ENCODE data around the gene ICOS.

Gene ICOS

DNA sequence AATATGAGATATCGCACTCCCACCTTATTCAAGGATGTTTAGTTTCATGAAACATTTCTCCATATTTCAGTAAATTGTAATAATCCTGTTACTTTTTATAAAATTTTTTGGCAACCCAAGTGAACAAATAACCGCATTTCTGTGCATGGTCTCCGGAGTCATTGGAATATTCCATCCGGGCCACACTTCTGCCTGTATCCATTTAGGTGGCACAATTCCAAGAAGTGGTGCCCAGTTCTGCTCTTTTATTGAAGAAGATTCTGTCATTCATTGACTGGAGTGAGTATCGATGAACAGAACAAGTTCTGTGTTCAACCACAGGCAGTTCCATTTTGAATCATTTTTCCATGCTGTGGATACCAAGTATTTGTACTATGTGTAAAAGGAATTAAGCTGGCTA, 26.6 kb upstream of the ICOS start:
- TF ChIP-seq, protein P1, sequence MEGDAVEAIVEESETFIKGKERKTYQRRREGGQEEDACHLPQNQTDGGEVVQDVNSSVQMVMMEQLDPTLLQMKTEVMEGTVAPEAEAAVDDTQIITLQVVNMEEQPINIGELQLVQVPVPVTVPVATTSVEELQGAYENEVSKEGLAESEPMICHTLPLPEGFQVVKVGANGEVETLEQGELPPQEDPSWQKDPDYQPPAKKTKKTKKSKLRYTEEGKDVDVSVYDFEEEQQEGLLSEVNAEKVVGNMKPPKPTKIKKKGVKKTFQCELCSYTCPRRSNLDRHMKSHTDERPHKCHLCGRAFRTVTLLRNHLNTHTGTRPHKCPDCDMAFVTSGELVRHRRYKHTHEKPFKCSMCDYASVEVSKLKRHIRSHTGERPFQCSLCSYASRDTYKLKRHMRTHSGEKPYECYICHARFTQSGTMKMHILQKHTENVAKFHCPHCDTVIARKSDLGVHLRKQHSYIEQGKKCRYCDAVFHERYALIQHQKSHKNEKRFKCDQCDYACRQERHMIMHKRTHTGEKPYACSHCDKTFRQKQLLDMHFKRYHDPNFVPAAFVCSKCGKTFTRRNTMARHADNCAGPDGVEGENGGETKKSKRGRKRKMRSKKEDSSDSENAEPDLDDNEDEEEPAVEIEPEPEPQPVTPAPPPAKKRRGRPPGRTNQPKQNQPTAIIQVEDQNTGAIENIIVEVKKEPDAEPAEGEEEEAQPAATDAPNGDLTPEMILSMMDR (IDR thresholded peaks at IDR 0.05; ENCODE audit: insufficient read depth, low read length, poor library complexity, severe bottlenecking), result no peak
- TF ChIP-seq EZH2phosphoT487 (conservative IDR thresholded peaks at IDR 0.05; ENCODE audit: low read length), result no peak
- no peaks in the 10 kb centered on the region for H3K9me2 ChIP-seq (replicated peaks; ENCODE audit: insufficient read depth, low read length)
- H3K9ac ChIP-seq (ENCODE audit: low read length), result no peak overlapping the region
- no peak overlapping the region for H3K27ac ChIP-seq (ENCODE audit: low read depth, low read length)
- H2AFZ ChIP-seq (ENCODE audit: low read depth, low read length, severe bottlenecking), result no peak overlapping the region
- H3K4me3 ChIP-seq (ENCODE audit: insufficient read depth, low read length, poor library complexity, severe bottlenecking), result no peak overlapping the region
- H3K4me2 ChIP-seq (ENCODE audit: low read depth, low read length, poor library complexity, severe bottlenecking), result no peak overlapping the region
- no peaks in the 10 kb centered on the region for H3K36me3 ChIP-seq (ENCODE audit: low read length)
- H3K27me3 ChIP-seq (ENCODE audit: low read length), result no peaks in the 10 kb centered on the region
- H4K20me1 ChIP-seq (ENCODE audit: low read depth, low read length), result no peaks in the 10 kb centered on the region
- H3K9me3 ChIP-seq (ENCODE audit: insufficient read depth, low read length), result no peaks in the 10 kb centered on the region
- no peaks in the 10 kb centered on the region; the same call in 1 of the 2 replicates for H3F3A ChIP-seq (ENCODE audit: insufficient read depth)
- H3K79me2 ChIP-seq (ENCODE audit: insufficient read depth, low read length), result no peaks in the 10 kb centered on the region

DNA sequence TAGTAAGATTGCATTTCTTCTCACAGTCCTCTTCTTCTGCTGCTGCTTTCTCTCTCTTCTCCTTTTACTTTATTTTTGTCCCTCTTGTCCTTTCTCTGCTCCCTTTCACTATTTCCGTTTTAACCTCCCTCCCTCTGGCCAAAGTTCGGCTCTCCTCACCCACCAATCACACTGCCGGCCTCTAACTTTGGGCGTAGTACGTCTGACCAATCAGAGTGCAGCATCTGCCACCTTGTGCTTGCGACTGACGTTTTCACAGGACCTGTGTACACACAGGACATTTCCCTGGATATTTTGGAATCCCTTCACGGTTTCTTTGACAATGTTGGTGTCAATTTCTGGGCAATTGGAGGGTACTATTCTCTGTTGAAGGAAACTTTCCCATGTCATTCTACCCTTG, 22.6 kb upstream of the ICOS start:
- Histone ChIP-seq H3K9me3 (ENCODE audit: insufficient read depth, low read length) (no peaks in the 10 kb centered on the region), H3K27me3 (ENCODE audit: low read length) (no peaks in the 10 kb centered on the region), H2AFZ (ENCODE audit: low read depth, low read length, severe bottlenecking) (no peak overlapping the region), H3F3A (ENCODE audit: insufficient read depth) (no peaks in the 10 kb centered on the region; the same call in 1 of the 2 replicates), H3K9me2 (replicated peaks; ENCODE audit: insufficient read depth, low read length) (no peaks in the 10 kb centered on the region), H3K4me2 (ENCODE audit: low read depth, low read length, poor library complexity, severe bottlenecking) (no peak overlapping the region), H3K36me3 (ENCODE audit: low read length) (no peaks in the 10 kb centered on the region), H3K4me3 (ENCODE audit: insufficient read depth, low read length, poor library complexity, severe bottlenecking) (no peak overlapping the region), H3K79me2 (ENCODE audit: insufficient read depth, low read length) (no peaks in the 10 kb centered on the region), H3K27ac (ENCODE audit: low read depth, low read length) (no peak overlapping the region), H3K9ac (ENCODE audit: low read length) (no peak overlapping the region), H4K20me1 (ENCODE audit: low read depth, low read length) (no peaks in the 10 kb centered on the region)
- no peak for TF ChIP-seq EZH2phosphoT487 (conservative IDR thresholded peaks at IDR 0.05; ENCODE audit: low read length)
- TF ChIP-seq, protein P1 (IDR thresholded peaks at IDR 0.05; ENCODE audit: insufficient read depth, low read length, poor library complexity, severe bottlenecking), result no peak

DNA sequence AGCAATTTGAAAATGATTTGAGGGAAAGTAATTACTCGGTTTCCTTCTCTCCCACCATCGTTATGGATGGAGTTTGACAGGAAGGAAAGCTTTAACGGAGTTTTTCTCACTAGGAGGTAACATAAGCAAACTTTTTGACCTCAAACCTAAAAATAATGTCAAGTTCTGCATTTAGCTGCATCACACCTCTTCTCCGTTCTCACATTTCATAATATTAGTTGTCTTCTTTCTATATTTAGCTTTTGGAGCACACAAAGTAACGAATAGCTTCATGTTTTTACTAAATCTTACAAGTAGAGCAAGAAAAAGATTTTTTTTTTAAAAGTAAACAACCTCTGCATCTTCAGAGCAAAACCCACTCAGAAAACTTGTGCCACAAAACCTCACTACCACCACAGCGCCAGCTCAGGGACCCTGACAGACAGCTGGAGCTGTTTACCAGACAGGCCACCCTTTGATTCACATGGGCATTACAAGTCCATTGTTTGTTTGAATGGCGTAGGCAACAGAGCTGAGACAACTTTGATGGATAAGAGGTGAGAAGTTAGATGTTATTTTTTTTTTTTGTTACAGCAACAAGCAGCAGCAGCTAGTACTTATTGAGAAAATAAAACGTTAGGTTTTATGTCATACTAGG, 21.9 kb upstream of the ICOS start:
- Histone ChIP-seq H4K20me1 (ENCODE audit: low read depth, low read length) (no peaks in the 10 kb centered on the region), H3K9ac (ENCODE audit: low read length) (no peak overlapping the region), H3K9me3 (ENCODE audit: insufficient read depth, low read length) (no peaks in the 10 kb centered on the region), H3K27me3 (ENCODE audit: low read length) (no peaks in the 10 kb centered on the region), H3K36me3 (ENCODE audit: low read length) (no peaks in the 10 kb centered on the region), H3F3A (ENCODE audit: insufficient read depth) (no peaks in the 10 kb centered on the region; the same call in 1 of the 2 replicates), H3K79me2 (ENCODE audit: insufficient read depth, low read length) (no peaks in the 10 kb centered on the region), H3K27ac (ENCODE audit: low read depth, low read length) (no peak overlapping the region), H2AFZ (ENCODE audit: low read depth, low read length, severe bottlenecking) (no peak overlapping the region), H3K9me2 (replicated peaks; ENCODE audit: insufficient read depth, low read length) (no peaks in the 10 kb centered on the region), H3K4me3 (ENCODE audit: insufficient read depth, low read length, poor library complexity, severe bottlenecking) (no peak overlapping the region), H3K4me2 (ENCODE audit: low read depth, low read length, poor library complexity, severe bottlenecking) (peak overlapping the region; percentile 20)
- TF ChIP-seq, protein P1 (IDR thresholded peaks at IDR 0.05; ENCODE audit: insufficient read depth, low read length, poor library complexity, severe bottlenecking), result no peak
- TF ChIP-seq EZH2phosphoT487 (conservative IDR thresholded peaks at IDR 0.05; ENCODE audit: low read length), result no peak

Measured in SU-DHL-6 (cell line).